Hypothalamus (tissue), 51 donors: ENCODE data around the gene KLHDC10.
"Not testable (repeated sequence)": the region's sequence is repeated elsewhere in the genome, so short reads cannot be mapped to it uniquely, and the experiment has no call there.

Source experiments
- DNase-seq, 51 donors: peaks; one replicate each; lab custom pipeline; 2025; lab: John Stamatoyannopoulos, UW

KLHDC10 gene

GRCh38 chr7:130071701-130072622, 1.6 kb downstream of the KLHDC10 start:
- peak in 39 of 51 donors; percentile 0 to 86 (median 38) for DNase-seq

GRCh38 chr7:130079846-130080394, 9.6 kb downstream of the KLHDC10 start:
- DNase-seq, result no peak

- DNase-seq, result not testable (repeated sequence)
Observed at GRCh38 chr7:130083497-130083896, 13.2 kb downstream of the KLHDC10 start.

GRCh38 chr7:130084037-130084875, 13.9 kb downstream of the KLHDC10 start:
- no peak for DNase-seq

GRCh38 chr7:130085235-130085634, 14.9 kb downstream of the KLHDC10 start:
- DNase-seq, result not testable (repeated sequence)

- DNase-seq, result no peak
Observed at GRCh38 chr7:130086938-130087337, 16.6 kb downstream of the KLHDC10 start.

GRCh38 chr7:130087364-130087763, 17.0 kb downstream of the KLHDC10 start:
- DNase-seq, result no peak

GRCh38 chr7:130090745-130091532, 20.6 kb downstream of the KLHDC10 start:
- DNase-seq, result no peak

GRCh38 chr7:130091999-130092398, 21.7 kb downstream of the KLHDC10 start:
- no peak for DNase-seq

GRCh38 chr7:130092598-130092997, 22.3 kb downstream of the KLHDC10 start:
- DNase-seq, result no peak

- no peak for DNase-seq
Observed at GRCh38 chr7:130095812-130096211, 25.5 kb downstream of the KLHDC10 start.

GRCh38 chr7:130096243-130096827, 26.0 kb downstream of the KLHDC10 start:
- peak in 1 of 51 donors; percentile 20 for DNase-seq

GRCh38 chr7:130099331-130099730, 29.0 kb downstream of the KLHDC10 start:
- DNase-seq, result no peak

- DNase-seq, result no peak
Observed at GRCh38 chr7:130102588-130102987, 32.3 kb downstream of the KLHDC10 start.

- DNase-seq, result no peak
Observed at GRCh38 chr7:130107949-130108674, 37.8 kb downstream of the KLHDC10 start.

- DNase-seq, result no peak
Observed at GRCh38 chr7:130108809-130109208, 38.5 kb downstream of the KLHDC10 start.

- DNase-seq, result no peak
Observed at GRCh38 chr7:130112093-130112492, 41.8 kb downstream of the KLHDC10 start.

- no peak for DNase-seq
Observed at GRCh38 chr7:130112662-130113425, 42.5 kb downstream of the KLHDC10 start.

GRCh38 chr7:130113426-130113805, 43.1 kb downstream of the KLHDC10 start:
- DNase-seq, result not testable (repeated sequence)
